Endothelial cell (in vitro differentiated cells): Measurements from ENCODE around the gene SPDL1. TPM values are rescaled to one million over a fixed set of nuclear protein-coding genes. Genes with fewer than 3 reads are reported as not detected.

Experiments used
- DNase-seq: peaks from one replicate; pipeline ENCODE4 v3.0.0; 2021; ENCODE audit warnings: low spot score
- H3K27ac Mint-ChIP-seq: one replicate; pipeline ENCODE4 v1.8.0; 2021; ENCODE audit warnings: mixed read lengths, inconsistent platforms; ENCODE audit not compliant: unreplicated experiment
- H3K27me3 Mint-ChIP-seq: one replicate; pipeline ENCODE4 v1.8.0; 2021; ENCODE audit warnings: mild to moderate bottlenecking, moderate library complexity, mixed read lengths, inconsistent platforms; ENCODE audit not compliant: unreplicated experiment
- H3K36me3 Mint-ChIP-seq: one replicate; pipeline ENCODE4 v1.8.0; 2021; ENCODE audit warnings: mild to moderate bottlenecking, low read depth, mixed read lengths, inconsistent platforms; ENCODE audit not compliant: unreplicated experiment
- H3K4me1 Mint-ChIP-seq: one replicate; pipeline ENCODE4 v1.8.0; 2021; ENCODE audit warnings: mild to moderate bottlenecking, mixed read lengths, inconsistent platforms; ENCODE audit not compliant: unreplicated experiment
- H3K4me3 Mint-ChIP-seq: one replicate; pipeline ENCODE4 v1.8.0; 2021; ENCODE audit warnings: mild to moderate bottlenecking, mixed read lengths, inconsistent platforms; ENCODE audit not compliant: unreplicated experiment
- H3K9me3 Mint-ChIP-seq: one replicate; pipeline ENCODE4 v1.8.0; 2021; ENCODE audit warnings: mixed read lengths, inconsistent platforms; ENCODE audit not compliant: unreplicated experiment
- CTCF ChIP-seq: fragments of 200-600 bp; sonication (generic); IDR thresholded peaks from one replicate; pipeline ENCODE4 v1.5.0; 2021; ENCODE audit warnings: antibody characterized with exemption; ENCODE audit not compliant: unreplicated experiment
- total RNA-seq: library from RNA; stranded (reverse); fragmentation: NEBNext Ultra II Directional; extraction: Animal tissue kit (Norgen Biotek cat#: 25700); gene quantifications from one replicate; pipeline ENCODE4 v1.2.1, GENCODE V29; 2021; ENCODE audit not compliant: unreplicated experiment

SPDL1 gene
- total RNA-seq, 1 donor from 2014 or later: 38.6 TPM

GRCh38 chr5:169567079-169567478, 16.5 kb upstream of the SPDL1 start:
- no peaks in the 10 kb centered on the region for H3K4me1 Mint-ChIP-seq
- no peaks in the 10 kb centered on the region for H3K36me3 Mint-ChIP-seq
- peak; percentile 16 for DNase-seq
- TF ChIP-seq CTCF: no peak
- H3K4me3 Mint-ChIP-seq: no peak overlapping the region
- H3K27me3 Mint-ChIP-seq: no peaks in the 10 kb centered on the region
- H3K27ac Mint-ChIP-seq: no peak overlapping the region
- H3K9me3 Mint-ChIP-seq: no peaks in the 10 kb centered on the region

- H3K27me3 Mint-ChIP-seq: no peaks in the 10 kb centered on the region
- no peaks in the 10 kb centered on the region for H3K4me1 Mint-ChIP-seq
- DNase-seq: no peak
- no peaks in the 10 kb centered on the region for H3K9me3 Mint-ChIP-seq
- H3K4me3 Mint-ChIP-seq: no peak overlapping the region
- H3K36me3 Mint-ChIP-seq: no peaks in the 10 kb centered on the region
- TF ChIP-seq CTCF: no peak
- H3K27ac Mint-ChIP-seq: no peak overlapping the region
Measured at GRCh38 chr5:169569513-169569912, 14.1 kb upstream of the SPDL1 start.

- Mint-ChIP-seq H3K36me3 (no peaks in the 10 kb centered on the region), H3K4me3 (no peak overlapping the region), H3K27ac (no peak overlapping the region), H3K9me3 (no peaks in the 10 kb centered on the region), H3K4me1 (no peaks in the 10 kb centered on the region), H3K27me3 (no peaks in the 10 kb centered on the region)
- DNase-seq: no peak
- TF ChIP-seq CTCF: no peak
Measured at GRCh38 chr5:169571355-169571754, 12.2 kb upstream of the SPDL1 start.

GRCh38 chr5:169574134-169574646, 9.4 kb upstream of the SPDL1 start:
- Mint-ChIP-seq H3K27ac (no peak overlapping the region), H3K4me1 (no peaks in the 10 kb centered on the region), H3K9me3 (no peaks in the 10 kb centered on the region), H3K4me3 (no peak overlapping the region), H3K27me3 (no peaks in the 10 kb centered on the region), H3K36me3 (no peaks in the 10 kb centered on the region)
- no peak for TF ChIP-seq CTCF
- DNase-seq: no peak

GRCh38 chr5:169576181-169576598, 7.4 kb upstream of the SPDL1 start:
- H3K4me3 Mint-ChIP-seq: no peak overlapping the region
- DNase-seq: no peak
- TF ChIP-seq CTCF: no peak
- H3K27me3 Mint-ChIP-seq: no peaks in the 10 kb centered on the region
- H3K4me1 Mint-ChIP-seq: no peaks in the 10 kb centered on the region
- no peaks in the 10 kb centered on the region for H3K9me3 Mint-ChIP-seq
- no peak overlapping the region for H3K27ac Mint-ChIP-seq
- no peaks in the 10 kb centered on the region for H3K36me3 Mint-ChIP-seq
